ENCODE data around the gene RCBTB2.
"Not testable (repeated sequence)": the region's sequence is repeated elsewhere in the genome, so short reads cannot be mapped to it uniquely, and the experiment has no call there.

Gene RCBTB2

DNA sequence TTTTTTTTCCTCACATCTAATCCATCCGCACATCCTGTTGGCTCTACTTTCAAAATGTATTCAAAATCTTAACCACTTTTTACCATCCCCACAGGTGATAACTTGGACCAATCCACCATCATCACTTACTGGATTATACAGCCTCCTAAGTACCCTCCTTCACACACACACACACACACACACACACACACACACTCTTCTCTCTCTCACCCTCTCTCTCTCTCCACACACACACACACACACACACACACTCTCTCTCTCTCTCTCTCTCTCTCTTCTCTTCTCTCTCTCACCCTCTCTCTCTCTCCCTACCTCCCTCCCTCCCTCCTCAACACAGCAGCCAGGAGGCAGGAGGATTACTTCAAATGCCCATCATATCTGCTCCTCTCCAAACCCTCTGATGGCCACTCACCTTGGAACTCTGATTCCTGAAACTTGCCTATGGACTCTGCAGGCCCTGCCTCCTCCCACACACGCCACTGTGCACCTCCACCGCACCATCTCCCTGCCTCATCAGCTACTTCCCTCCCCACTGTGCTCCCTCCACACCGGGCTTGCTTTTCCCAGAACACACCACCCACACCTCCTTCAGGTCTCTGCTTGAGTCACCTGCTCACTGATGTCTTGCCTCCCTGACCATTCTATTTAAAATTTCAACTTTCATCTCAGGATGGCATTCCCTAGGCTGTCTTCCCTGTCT lies 39.7 kb downstream of the RCBTB2 start:
- DNase-seq, result no peak

DNA sequence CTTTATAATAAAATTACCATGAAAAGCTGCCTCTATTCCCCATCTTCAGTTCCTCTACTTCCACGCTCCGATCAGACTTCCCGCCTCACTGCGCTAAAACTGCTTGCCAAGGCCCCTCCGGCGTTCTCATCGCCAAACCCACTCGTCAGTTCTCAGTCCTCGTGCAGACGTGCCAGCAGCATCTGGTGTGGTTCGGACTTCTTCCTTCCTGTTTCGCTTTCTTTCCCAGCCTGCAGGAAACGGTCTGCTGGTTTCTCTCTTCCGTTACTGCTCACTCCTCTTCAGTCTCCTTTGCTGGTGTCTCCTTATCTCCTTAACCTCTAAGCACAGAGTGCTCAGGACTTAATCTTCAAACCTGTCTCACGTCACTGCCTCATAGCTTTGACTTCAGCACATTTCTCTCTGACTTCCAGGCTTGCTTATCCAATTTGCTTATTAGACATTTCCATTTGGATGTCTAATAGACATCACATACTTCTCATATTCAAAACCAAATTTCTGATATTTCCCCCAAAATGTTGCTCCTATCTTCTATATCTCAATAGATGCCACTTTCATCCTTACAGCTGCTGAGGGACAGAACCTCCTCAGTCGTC lies 40.3 kb downstream of the RCBTB2 start:
- no peak for DNase-seq

DNA sequence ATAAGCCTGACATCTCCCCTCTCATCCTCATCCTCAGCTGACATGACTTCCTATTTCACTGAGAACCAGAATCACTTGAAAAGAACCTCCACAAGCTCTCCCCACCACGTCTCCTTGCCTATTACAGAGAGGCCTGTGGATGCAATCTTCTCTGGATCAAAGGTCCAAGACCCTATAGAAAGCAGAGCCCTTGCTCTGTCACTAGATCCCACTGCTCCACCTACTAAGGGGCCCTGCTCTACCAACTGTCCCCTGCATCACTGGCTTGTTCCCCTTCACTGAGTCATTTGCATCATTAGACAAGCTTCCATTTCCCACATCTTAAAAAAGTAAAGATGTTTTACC lies 40.8 kb downstream of the RCBTB2 start:
- no peak for DNase-seq

- no peak for DNase-seq
Observed at GRCh38 chr13:48491423-48492095, 41.3 kb downstream of the RCBTB2 start.

DNA sequence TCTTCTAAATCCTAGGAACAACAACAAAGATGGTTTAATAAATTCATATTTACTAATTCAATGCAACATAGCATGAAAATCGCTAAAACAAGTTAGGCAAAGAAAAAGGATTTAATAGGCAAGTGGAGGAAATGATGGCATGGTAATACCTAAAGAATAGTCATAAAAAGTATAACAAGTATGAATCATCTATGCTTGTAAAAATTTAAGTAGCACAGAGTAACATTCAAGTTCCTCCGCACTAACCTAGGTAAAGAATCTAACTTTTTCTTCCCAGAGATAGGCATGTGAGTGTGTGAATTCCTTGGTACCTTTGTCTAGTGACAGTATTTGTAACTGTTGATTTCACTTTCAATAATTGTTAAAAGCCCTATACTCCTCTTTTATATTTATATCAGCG lies 42.6 kb downstream of the RCBTB2 start:
- DNase-seq, result no peak

- DNase-seq, result no peak
Observed at GRCh38 chr13:48489666-48490065, 43.2 kb downstream of the RCBTB2 start.

DNA sequence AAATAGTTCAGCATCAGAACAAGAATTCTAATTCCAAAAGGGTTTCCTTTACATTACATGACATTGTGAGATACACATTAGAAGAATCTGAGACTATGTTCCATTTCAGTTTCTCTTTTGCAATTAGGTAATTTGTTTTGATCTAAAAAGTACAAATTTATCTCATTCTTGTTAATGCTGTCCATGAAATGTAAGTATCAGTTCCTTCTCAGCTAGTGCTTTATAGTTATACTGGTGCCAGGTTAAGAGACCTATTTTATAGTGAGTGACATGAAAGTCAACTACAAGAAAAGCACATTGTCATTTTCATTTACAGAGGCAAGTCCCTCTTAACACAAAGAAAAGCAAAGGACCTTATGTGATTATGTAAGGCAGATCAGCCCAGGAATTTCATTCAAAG lies 43.9 kb downstream of the RCBTB2 start:
- no peak for DNase-seq

DNA sequence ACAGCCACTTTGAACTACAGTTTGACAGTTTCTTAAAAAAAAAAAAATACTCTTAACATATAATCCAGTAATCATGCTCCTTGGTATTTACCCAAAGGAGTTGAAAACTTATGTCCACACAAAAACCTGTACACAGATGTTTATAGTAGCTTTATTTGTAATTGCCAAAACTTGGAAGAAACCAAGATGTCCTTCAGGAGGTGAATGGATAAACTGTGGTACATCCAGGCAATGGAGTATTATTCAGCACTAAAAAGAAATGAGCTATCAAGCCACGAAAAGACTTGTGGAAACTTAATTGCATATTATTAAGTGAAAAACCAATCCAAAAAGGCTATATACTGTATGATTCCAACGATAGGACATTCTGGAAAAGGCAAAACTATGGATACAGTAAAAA lies 44.9 kb downstream of the RCBTB2 start:
- no peak for DNase-seq

DNA sequence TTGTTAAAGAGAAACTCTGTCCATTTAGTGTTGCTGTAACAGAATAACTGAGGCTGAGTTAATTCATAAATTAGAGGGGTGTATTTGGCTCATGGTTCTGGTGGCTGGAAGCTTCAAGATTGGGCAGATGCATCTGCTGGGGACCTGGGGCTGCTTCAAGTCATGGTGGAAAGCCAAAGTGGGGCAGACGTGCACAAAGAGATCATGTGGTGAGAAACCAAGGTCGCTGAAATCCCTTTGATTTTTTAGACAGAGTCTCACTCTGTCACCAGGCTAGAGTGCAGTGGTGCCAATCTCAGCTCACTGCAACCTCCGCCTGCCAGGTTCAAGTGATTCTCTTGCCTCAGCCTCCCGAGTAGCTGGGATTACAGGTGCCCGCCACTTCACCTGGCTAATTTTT lies 46.0 kb downstream of the RCBTB2 start:
- no peak for DNase-seq

DNA sequence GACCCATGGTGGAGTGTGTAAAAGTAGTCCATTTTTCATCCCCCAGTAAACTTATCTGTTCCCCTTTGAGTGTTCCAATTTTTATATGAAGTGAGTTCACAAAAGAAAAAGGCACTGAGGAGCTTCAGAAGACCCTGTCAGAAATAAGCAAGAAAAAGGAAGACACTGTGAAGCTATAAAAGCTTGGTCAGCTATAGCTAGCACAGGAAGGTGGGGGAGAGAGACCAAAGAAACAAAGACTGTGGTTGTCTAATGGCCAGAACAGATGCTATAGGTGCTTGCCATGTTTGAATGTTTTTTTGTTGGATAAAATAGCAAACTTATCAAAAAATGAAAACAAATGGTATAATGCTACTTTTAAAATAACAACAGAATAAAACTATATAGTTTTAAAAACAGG lies 46.5 kb downstream of the RCBTB2 start:
- no peak for DNase-seq

DNA sequence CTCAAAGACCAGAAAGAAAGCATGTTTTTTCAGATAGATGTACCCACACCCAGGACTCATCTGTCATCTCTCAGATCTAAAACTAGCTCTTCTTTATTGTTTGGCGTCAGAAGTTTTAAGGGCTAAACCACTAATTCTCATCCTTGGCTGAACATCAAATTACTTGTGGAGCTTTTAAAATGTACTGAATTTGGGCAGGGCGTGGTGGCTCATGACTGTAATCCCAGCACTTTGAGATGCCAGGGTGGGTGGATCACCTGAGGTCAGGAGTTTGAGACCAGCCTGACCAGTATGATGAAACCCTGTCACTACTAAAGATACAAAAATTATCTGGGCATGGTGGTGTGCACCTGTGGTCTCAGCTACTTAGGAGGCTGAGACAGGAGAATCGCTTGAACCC lies 47.4 kb downstream of the RCBTB2 start:
- no peak for DNase-seq

GRCh38 chr13:48483575-48483974 lies 49.3 kb downstream of the RCBTB2 start:
- no peak for DNase-seq

GRCh38 chr13:48478391-48478790 lies 54.5 kb downstream of the RCBTB2 start:
- no peak for DNase-seq

DNA sequence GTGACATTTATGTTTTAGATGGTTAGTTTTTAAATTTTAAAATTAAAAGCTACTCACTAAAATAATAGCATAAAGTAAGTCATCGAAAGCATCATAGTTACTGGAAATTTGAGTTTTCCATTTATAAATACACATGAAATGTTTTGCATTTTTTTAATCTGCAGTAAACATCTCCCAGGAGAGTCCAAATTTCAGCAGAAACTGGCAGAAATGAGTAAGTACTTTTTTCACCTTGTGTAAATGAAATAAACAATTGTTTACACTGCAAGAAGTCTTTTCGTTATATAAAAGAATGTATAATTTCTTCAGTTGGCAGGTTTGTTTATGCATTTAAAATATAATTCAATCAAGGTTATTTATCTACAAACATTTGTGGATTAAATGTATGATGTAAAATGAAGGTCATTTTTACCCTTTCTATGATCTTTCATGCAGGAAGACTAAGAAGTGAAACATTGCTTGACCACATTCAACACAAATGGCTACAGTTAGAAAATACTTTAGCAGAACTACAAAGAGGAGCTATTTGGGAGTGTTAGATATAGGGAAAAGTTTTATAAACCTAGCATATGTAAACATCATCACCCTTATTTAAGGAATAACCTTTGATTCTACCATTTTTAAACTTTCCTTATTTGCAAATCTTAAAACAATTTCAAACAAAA lies 55.6 kb downstream of the RCBTB2 start:
- DNase-seq, result no peak

DNA sequence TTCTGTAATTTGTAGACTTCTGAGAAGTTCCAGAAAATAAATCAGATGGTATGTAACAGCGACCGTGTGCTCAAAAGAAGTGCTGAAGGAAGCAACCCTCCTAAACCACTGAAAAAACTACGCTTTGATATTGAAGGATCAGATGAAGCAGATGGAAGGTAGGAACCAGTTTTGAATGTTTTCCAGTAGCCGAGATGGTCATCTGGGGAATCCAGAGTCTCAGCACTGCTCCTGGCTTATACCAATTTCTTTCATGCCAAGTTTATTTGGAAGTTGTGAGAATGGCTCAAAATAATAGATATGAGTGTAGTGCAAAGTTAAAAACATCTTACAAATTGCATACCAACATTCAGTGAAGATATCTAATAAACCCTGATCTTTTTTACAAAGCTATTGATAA lies 56.2 kb downstream of the RCBTB2 start:
- DNase-seq, result no peak

- DNase-seq, result no peak
Observed at GRCh38 chr13:48476215-48476614, 56.7 kb downstream of the RCBTB2 start.

- no peak for DNase-seq
Observed at GRCh38 chr13:48475230-48475629, 57.6 kb downstream of the RCBTB2 start.

GRCh38 chr13:48457578-48458242 lies 75.2 kb downstream of the RCBTB2 start:
- DNase-seq, result no peak

- DNase-seq, result no peak
Observed at GRCh38 chr13:48456546-48456945, 76.3 kb downstream of the RCBTB2 start.

GRCh38 chr13:48451196-48451595 lies 81.7 kb downstream of the RCBTB2 start:
- DNase-seq, result not testable (repeated sequence)

GRCh38 chr13:48449656-48450055 lies 83.2 kb downstream of the RCBTB2 start:
- no peak for DNase-seq

- no peak for DNase-seq
Observed at GRCh38 chr13:48448959-48449614, 83.8 kb downstream of the RCBTB2 start.

All from NCI-H1417 (cell line).